SK-N-SH treated with all-trans-retinoic acid at 6 μM for 48 hours (cell line): ENCODE data around the gene DYNC1LI1.

ENCODE experiments used
- ATAC-seq: fragments of 200-7000 bp; cut with Tn5 transposase; 3 replicates; pipeline ENCODE4 v1.9.1; 2020; ENCODE audit warnings: mild to moderate bottlenecking, moderate library complexity
- ARNTL ChIP-seq: fragments of 450-650 bp; formaldehyde crosslinking; IDR thresholded peaks from 2 replicates; pipeline ENCODE4 v1.5.0; 2020; ENCODE audit warnings: low read depth, mild to moderate bottlenecking, moderate library complexity, borderline replicate concordance
- BACH2 ChIP-seq: fragments of 250-450 bp; sonication (Bioruptor Pico); IDR thresholded peaks from 2 replicates; pipeline ENCODE4 v1.9.0; 2021; ENCODE audit warnings: mild to moderate bottlenecking, borderline replicate concordance
- CREB5 ChIP-seq: fragments of 250-450 bp; sonication (Bioruptor Pico); IDR thresholded peaks from 2 replicates; pipeline ENCODE4 v1.5.1; 2020; ENCODE audit warnings: low read depth, mild to moderate bottlenecking, moderate library complexity
- CSDC2 ChIP-seq: fragments of 250-450 bp; sonication (Bioruptor Pico); IDR thresholded peaks from 2 replicates; pipeline ENCODE4 v1.5.0; 2020; ENCODE audit warnings: mild to moderate bottlenecking, moderate library complexity
- ESRRG ChIP-seq: fragments of 250-450 bp; sonication (Bioruptor Pico); IDR thresholded peaks from 2 replicates; pipeline ENCODE4 v1.6.1; 2021; ENCODE audit warnings: mild to moderate bottlenecking
- ISL1 ChIP-seq: fragments of 250-450 bp; sonication (Bioruptor Pico); IDR thresholded peaks from 2 replicates; pipeline ENCODE4 v2.1.2; 2022; ENCODE audit warnings: mild to moderate bottlenecking, moderate library complexity
- OSR1 ChIP-seq: fragments of 250-450 bp; sonication (Bioruptor Pico); IDR thresholded peaks from 2 replicates; pipeline ENCODE4 v1.8.0; 2022; ENCODE audit warnings: moderate library complexity, mild to moderate bottlenecking, inconsistent platforms
- PPARA ChIP-seq: fragments of 250-450 bp; sonication (Bioruptor Pico); IDR thresholded peaks from 2 replicates; pipeline ENCODE4 v1.5.0; 2020; ENCODE audit warnings: mild to moderate bottlenecking, borderline replicate concordance
- SNAI2 ChIP-seq: fragments of 250-450 bp; sonication (Bioruptor Pico); IDR thresholded peaks from 2 replicates; pipeline ENCODE4 v1.5.0; 2020; ENCODE audit warnings: mild to moderate bottlenecking, moderate library complexity
- TCF4 ChIP-seq: fragments of 250-450 bp; sonication (Bioruptor Pico); IDR thresholded peaks from 2 replicates; pipeline ENCODE4 v1.8.0; 2021; ENCODE audit warnings: mild to moderate bottlenecking, moderate library complexity, borderline replicate concordance
- TOX ChIP-seq: fragments of 250-450 bp; sonication (Bioruptor Pico); IDR thresholded peaks from 2 replicates; pipeline ENCODE4 v1.8.0; 2021; ENCODE audit warnings: mild to moderate bottlenecking, moderate library complexity, borderline replicate concordance
- TSHZ2 ChIP-seq: fragments of 250-450 bp; sonication (Bioruptor Pico); IDR thresholded peaks from 2 replicates; pipeline ENCODE4 v1.5.0; 2020; ENCODE audit warnings: mild to moderate bottlenecking, moderate library complexity
- ZC3H10 ChIP-seq: fragments of 250-450 bp; sonication (Bioruptor Pico); IDR thresholded peaks from 2 replicates; pipeline ENCODE4 v1.5.1; 2021; ENCODE audit warnings: mild to moderate bottlenecking, moderate library complexity
- ZFP3 ChIP-seq: fragments of 250-450 bp; sonication (Bioruptor Pico); IDR thresholded peaks from 2 replicates; pipeline ENCODE4 v1.5.0; 2020; ENCODE audit warnings: mild to moderate bottlenecking, moderate library complexity
- ZFP30 ChIP-seq: fragments of 450-650 bp; formaldehyde crosslinking; IDR thresholded peaks from 2 replicates; pipeline ENCODE4 v1.5.0; 2022; ENCODE audit warnings: mild to moderate bottlenecking, moderate library complexity
- ZNF565 ChIP-seq: fragments of 450-650 bp; formaldehyde crosslinking; conservative IDR thresholded peaks from 2 replicates; pipeline ENCODE4 v1.5.0; 2020; ENCODE audit warnings: low read depth, mild to moderate bottlenecking, moderate library complexity
- ZNF70 ChIP-seq: fragments of 450-650 bp; formaldehyde crosslinking; IDR thresholded peaks from 2 replicates; pipeline ENCODE4 v1.5.0; 2020; ENCODE audit warnings: mild to moderate bottlenecking, moderate library complexity
- ZNF8 ChIP-seq: fragments of 450-650 bp; formaldehyde crosslinking; IDR thresholded peaks from 2 replicates; pipeline ENCODE4 v1.5.0; 2020; ENCODE audit warnings: mild to moderate bottlenecking, moderate library complexity
- TF ChIP-seq, protein P1 (sequence below): fragments of 250-450 bp; sonication (Bioruptor Pico); IDR thresholded peaks from 2 replicates; pipeline ENCODE4 v1.5.1; 2021; ENCODE audit warnings: mild to moderate bottlenecking, moderate library complexity
- TF ChIP-seq, protein P2 (sequence below): fragments of 250-450 bp; sonication (Bioruptor Pico); IDR thresholded peaks from 2 replicates; pipeline ENCODE4 v1.8.0; 2020; ENCODE audit warnings: mild to moderate bottlenecking, moderate library complexity, borderline replicate concordance

Gene DYNC1LI1

DNA sequence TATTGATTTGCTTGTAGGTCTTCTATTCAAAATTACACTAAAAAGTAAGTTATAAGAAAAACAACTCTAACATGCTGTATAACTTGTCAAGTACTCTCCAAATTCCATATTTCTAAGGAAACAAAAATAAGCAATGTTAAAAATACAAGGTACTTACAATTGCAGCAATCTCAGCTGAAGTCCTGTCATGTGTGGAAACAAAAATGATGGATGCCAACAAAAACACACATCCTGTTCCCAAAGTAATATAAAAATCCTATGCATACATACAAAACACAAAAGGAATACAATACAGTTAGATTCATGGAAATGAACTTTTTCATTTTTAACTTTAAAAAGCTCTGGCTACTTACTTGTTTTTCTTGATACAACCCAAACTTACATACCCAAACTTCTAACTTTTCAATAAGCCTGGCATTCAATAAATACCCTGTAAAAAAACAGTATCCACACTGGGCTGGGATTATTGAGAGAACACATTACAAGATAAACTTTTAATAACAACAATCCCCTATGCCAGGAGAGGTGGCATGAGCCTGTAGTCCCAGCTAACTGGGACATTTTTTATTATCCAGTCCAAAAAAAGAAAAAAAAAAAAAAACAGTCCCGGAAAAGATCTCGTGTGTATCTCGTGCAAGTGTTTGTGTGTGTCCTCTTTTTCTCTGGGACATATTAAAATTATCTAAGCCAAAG lies 82.7 kb downstream of the DYNC1LI1 start:
- no peak for ATAC-seq

DNA sequence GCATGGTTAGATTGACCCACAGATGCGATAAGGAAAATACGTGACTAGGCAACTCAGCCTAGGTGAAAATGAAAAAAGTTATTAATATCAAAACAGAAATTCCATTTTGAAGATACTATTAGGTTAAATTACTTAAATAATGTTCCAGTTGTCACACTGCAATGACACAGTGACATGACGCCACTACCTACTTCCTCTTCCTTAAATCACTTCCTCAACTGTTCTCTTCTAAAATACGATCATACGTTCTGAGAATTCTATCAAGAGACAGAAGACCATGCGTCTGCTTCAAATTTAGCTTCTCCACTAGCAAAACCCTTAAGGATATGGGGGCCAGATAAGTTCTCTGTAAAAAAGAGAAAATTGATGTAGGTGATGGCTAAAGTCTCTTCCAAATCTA lies 86.2 kb downstream of the DYNC1LI1 start:
- ATAC-seq: no peak
- no peak for TF ChIP-seq PPARA
- TF ChIP-seq ZNF565 (CRISPR knock-in tag): no peak
- no peak for TF ChIP-seq ESRRG (CRISPR knock-in tag)
- no peak for TF ChIP-seq ZNF8 (CRISPR knock-in tag)
- no peak for TF ChIP-seq ZFP30 (CRISPR knock-in tag)
- TF ChIP-seq, protein P1, sequence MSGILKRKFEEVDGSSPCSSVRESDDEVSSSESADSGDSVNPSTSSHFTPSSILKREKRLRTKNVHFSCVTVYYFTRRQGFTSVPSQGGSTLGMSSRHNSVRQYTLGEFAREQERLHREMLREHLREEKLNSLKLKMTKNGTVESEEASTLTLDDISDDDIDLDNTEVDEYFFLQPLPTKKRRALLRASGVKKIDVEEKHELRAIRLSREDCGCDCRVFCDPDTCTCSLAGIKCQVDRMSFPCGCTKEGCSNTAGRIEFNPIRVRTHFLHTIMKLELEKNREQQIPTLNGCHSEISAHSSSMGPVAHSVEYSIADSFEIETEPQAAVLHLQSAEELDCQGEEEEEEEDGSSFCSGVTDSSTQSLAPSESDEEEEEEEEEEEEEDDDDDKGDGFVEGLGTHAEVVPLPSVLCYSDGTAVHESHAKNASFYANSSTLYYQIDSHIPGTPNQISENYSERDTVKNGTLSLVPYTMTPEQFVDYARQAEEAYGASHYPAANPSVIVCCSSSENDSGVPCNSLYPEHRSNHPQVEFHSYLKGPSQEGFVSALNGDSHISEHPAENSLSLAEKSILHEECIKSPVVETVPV: no peak
- no peak for TF ChIP-seq BACH2
- no peak for TF ChIP-seq CREB5 (CRISPR knock-in tag)
- TF ChIP-seq TCF4 (CRISPR knock-in tag): no peak
- TF ChIP-seq OSR1 (CRISPR knock-in tag): no peak
- no peak for TF ChIP-seq CSDC2 (CRISPR knock-in tag)
- TF ChIP-seq, protein P2, sequence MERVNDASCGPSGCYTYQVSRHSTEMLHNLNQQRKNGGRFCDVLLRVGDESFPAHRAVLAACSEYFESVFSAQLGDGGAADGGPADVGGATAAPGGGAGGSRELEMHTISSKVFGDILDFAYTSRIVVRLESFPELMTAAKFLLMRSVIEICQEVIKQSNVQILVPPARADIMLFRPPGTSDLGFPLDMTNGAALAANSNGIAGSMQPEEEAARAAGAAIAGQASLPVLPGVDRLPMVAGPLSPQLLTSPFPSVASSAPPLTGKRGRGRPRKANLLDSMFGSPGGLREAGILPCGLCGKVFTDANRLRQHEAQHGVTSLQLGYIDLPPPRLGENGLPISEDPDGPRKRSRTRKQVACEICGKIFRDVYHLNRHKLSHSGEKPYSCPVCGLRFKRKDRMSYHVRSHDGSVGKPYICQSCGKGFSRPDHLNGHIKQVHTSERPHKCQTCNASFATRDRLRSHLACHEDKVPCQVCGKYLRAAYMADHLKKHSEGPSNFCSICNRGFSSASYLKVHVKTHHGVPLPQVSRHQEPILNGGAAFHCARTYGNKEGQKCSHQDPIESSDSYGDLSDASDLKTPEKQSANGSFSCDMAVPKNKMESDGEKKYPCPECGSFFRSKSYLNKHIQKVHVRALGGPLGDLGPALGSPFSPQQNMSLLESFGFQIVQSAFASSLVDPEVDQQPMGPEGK: no peak
- no peak for TF ChIP-seq SNAI2 (CRISPR knock-in tag)
- TF ChIP-seq TOX (CRISPR knock-in tag): no peak
- TF ChIP-seq ZC3H10 (CRISPR knock-in tag): no peak
- TF ChIP-seq, all 23 proteins: peak for 0

More for the DNA sequence above, 82.7 kb downstream of the DYNC1LI1 start:
- TF ChIP-seq ZC3H10 (CRISPR knock-in tag) (no peak), TSHZ2 (no peak), TOX (CRISPR knock-in tag) (no peak), ZNF565 (CRISPR knock-in tag) (no peak), ZFP3 (CRISPR knock-in tag) (no peak), ISL1 (no peak), ESRRG (CRISPR knock-in tag) (no peak), PPARA (no peak), CREB5 (CRISPR knock-in tag) (no peak), ARNTL (no peak), BACH2 (no peak), OSR1 (CRISPR knock-in tag) (no peak), SNAI2 (CRISPR knock-in tag) (no peak), ZNF70 (CRISPR knock-in tag) (no peak), ZNF8 (CRISPR knock-in tag) (no peak), ZFP30 (CRISPR knock-in tag) (no peak)
- TF ChIP-seq, protein P1: no peak
